Measurements from ENCODE around the gene INPP4B.

INPP4B gene

DNA sequence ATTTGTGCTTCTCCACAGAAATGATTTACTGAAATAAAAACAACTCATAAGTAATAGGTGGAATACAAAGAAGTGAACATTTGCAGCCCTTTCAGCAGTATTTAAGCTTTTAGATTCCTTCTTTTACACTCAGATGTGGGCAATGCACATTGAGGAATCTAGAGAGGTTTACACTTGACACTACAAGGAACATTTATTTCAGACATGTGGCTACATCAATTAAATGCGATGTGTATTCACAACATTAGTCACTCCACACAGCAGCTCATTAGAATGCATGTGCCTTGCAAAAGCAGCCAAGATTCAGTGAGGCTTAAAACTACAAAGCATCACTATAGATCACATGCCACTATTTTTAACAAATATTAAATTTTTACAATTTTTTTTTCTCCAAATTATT is 480.7 kb downstream of the INPP4B start:
- in situ Hi-C loops (cut with MboI; ENCODE audit: low sequenced_read_pairs, unreplicated experiment), result loop anchor here (25.0 kb wide), 1 partner anchor 472 kb away; the partner anchor contains the start of gene INPP4B

GRCh38 chr4:142363686-142364085 is 482.4 kb downstream of the INPP4B start:
- TF ChIP-seq CTCF (IDR thresholded peaks at IDR 0.05; ENCODE audit: borderline replicate concordance, control extremely low read depth, extremely low read depth, insufficient read depth, missing control alignments), result no peak
- in situ Hi-C loops (cut with MboI; ENCODE audit: low sequenced_read_pairs, unreplicated experiment), result loop anchor here (25.0 kb wide), 1 partner anchor 474 kb away; the partner anchor contains the start of gene INPP4B
- no peak for DNase-seq (ENCODE audit: low spot score)

More for the DNA sequence above, 480.7 kb downstream of the INPP4B start:
- TF ChIP-seq CTCF (IDR thresholded peaks at IDR 0.05; ENCODE audit: borderline replicate concordance, control extremely low read depth, extremely low read depth, insufficient read depth, missing control alignments), result no peak
- DNase-seq (ENCODE audit: low spot score), result no peak

DNA sequence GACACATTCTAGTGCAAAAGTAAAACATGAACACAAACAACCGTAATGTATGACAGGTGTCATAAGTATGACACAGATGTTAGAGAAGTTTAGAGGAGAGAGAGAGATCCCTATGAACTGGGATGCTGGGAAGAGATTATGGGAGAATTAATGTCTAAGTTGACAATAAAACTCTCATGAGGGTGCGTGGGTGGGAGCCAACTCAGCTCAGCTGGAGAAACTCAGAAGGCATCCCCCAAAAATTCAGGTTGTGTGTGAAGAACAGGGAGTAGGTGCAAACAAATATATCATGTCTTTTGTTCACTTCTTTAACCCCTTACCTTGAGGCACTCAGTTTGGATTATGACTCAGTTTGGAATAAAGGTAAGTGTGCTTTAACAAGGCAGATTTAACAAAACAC is 484.1 kb downstream of the INPP4B start:
- in situ Hi-C loops (cut with MboI; ENCODE audit: low sequenced_read_pairs, unreplicated experiment), result loop anchor here (25.0 kb wide), 1 partner anchor 475 kb away; the partner anchor contains the start of gene INPP4B

GRCh38 chr4:142360657-142361056 is 485.4 kb downstream of the INPP4B start:
- no peak for TF ChIP-seq CTCF (IDR thresholded peaks at IDR 0.05; ENCODE audit: borderline replicate concordance, control extremely low read depth, extremely low read depth, insufficient read depth, missing control alignments)
- in situ Hi-C loops (cut with MboI; ENCODE audit: low sequenced_read_pairs, unreplicated experiment), result loop anchor here (25.0 kb wide), 1 partner anchor 477 kb away; the partner anchor contains the start of gene INPP4B
- DNase-seq (ENCODE audit: low spot score), result no peak

More for the DNA sequence above, 484.1 kb downstream of the INPP4B start:
- DNase-seq (ENCODE audit: low spot score), result no peak
- no peak for TF ChIP-seq CTCF (IDR thresholded peaks at IDR 0.05; ENCODE audit: borderline replicate concordance, control extremely low read depth, extremely low read depth, insufficient read depth, missing control alignments)

GRCh38 chr4:142358656-142359055 is 487.4 kb downstream of the INPP4B start:
- no peak for DNase-seq (ENCODE audit: low spot score)
- in situ Hi-C loops (cut with MboI; ENCODE audit: low sequenced_read_pairs, unreplicated experiment), result loop anchor here (25.0 kb wide), 1 partner anchor 479 kb away; the partner anchor contains the start of gene INPP4B
- no peak for TF ChIP-seq CTCF (IDR thresholded peaks at IDR 0.05; ENCODE audit: borderline replicate concordance, control extremely low read depth, extremely low read depth, insufficient read depth, missing control alignments)

DNA sequence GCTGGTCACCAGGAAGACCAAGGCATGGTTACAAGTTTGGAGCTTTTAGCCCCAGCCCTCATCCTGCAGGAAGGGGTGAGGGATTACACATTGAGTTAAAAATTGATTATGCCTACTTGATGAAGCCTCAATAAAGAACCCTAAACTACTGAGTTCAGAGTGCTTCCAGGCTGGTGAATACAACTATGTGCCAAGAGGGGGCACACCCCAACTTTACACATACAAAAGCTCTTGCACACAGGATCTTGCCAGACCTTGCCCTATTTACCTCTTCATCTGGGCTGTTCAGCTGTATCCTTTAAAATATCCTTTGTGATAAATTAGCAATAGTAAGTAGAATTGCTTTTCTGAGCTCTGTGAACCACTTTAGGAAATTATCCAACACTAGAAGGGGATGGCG is 489.3 kb downstream of the INPP4B start:
- TF ChIP-seq CTCF (IDR thresholded peaks at IDR 0.05; ENCODE audit: borderline replicate concordance, control extremely low read depth, extremely low read depth, insufficient read depth, missing control alignments), result no peak
- in situ Hi-C loops (cut with MboI; ENCODE audit: low sequenced_read_pairs, unreplicated experiment), result loop anchor here (25.0 kb wide), 1 partner anchor 480 kb away; the partner anchor contains the start of gene INPP4B
- no peak for DNase-seq (ENCODE audit: low spot score)
